GM19099 (cell line): ENCODE data around the gene CCDC192.

Source experiments
- POLR2A ChIP-seq: IDR thresholded peaks from 3 replicates; pipeline ENCODE4 v1.6.1; 2011; ENCODE audit warnings: low read depth; ENCODE audit not compliant: insufficient read length; ENCODE audit errors: extremely low read depth

Gene CCDC192

GRCh38 chr5:127702926-127703561 is at the start of gene CCDC192:
CCDC192 (plus strand) TSS chr5:127703391; CDS start chr5:127703446, 55 bp downstream.
- no peak for TF ChIP-seq POLR2A

- no peak for TF ChIP-seq POLR2A
Observed at GRCh38 chr5:127656825-127657224, 46.4 kb upstream of the CCDC192 start.

GRCh38 chr5:127660047-127660733 is 43.0 kb upstream of the CCDC192 start:
- no peak for TF ChIP-seq POLR2A

GRCh38 chr5:127664093-127664492 is 39.1 kb upstream of the CCDC192 start:
- TF ChIP-seq POLR2A: no peak

GRCh38 chr5:127665641-127666040 is 37.5 kb upstream of the CCDC192 start:
- TF ChIP-seq POLR2A: no peak

GRCh38 chr5:127666043-127666716 is 37.0 kb upstream of the CCDC192 start:
- no peak for TF ChIP-seq POLR2A

- TF ChIP-seq POLR2A: no peak
Observed at GRCh38 chr5:127667926-127668325, 35.3 kb upstream of the CCDC192 start.

GRCh38 chr5:127671218-127671617 is 32.0 kb upstream of the CCDC192 start:
- TF ChIP-seq POLR2A: no peak

GRCh38 chr5:127673117-127673800 is 29.9 kb upstream of the CCDC192 start:
- TF ChIP-seq POLR2A: no peak

- TF ChIP-seq POLR2A: no peak
Observed at GRCh38 chr5:127680595-127680994, 22.6 kb upstream of the CCDC192 start.

GRCh38 chr5:127683008-127683407 is 20.2 kb upstream of the CCDC192 start:
- no peak for TF ChIP-seq POLR2A

GRCh38 chr5:127684726-127685467 is 18.3 kb upstream of the CCDC192 start:
- no peak for TF ChIP-seq POLR2A

GRCh38 chr5:127685662-127686061 is 17.5 kb upstream of the CCDC192 start:
- no peak for TF ChIP-seq POLR2A

- no peak for TF ChIP-seq POLR2A
Observed at GRCh38 chr5:127686424-127686823, 16.8 kb upstream of the CCDC192 start.
